ENCODE results near the gene ARMC6. TPM values are rescaled to one million over a fixed set of nuclear protein-coding genes. Genes with fewer than 3 reads are reported as not detected.

The ARMC6 gene
- polyA plus RNA-seq (2012; ENCODE audit: insufficient read depth, insufficient read length), result 70.6 TPM

- H3K4me3 ChIP-seq (ENCODE audit: low read length), result peak within 1 kb of the TSS; percentile 92
- peak; percentile 88 for DNase-seq (ENCODE audit: low read depth, low spot score)
Measured at GRCh38 chr19:19033426-19034203, at the start of gene ARMC6, which contains the start of gene SUGP2. TSS of gene ARMC6 (plus strand) at chr19:19033603. CDS start at chr19:19034210, 607 bp downstream. TSS of gene SUGP2 (minus strand) at chr19:19033517. CDS start at chr19:19031071, 2,446 bp downstream.

DNA sequence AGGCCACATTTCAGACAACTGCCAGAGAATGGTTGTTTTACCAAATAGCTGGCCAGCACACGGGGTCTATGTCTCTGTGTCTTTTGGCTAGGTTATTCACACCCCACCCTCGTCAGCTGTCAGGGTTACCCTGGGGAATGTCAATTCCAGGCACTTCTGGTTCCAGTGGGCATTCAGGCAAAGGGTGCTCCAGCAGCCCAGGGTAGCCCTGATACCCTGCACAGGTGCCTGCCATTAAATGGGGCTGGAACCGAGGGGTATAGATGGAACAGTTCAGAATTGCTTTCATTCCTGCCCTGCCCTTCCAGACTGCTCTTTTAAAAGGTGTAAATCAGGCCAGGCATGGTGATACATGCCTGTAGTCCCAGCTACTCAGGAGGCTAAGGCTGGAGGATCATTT lies 49.2 kb upstream of the ARMC6 start:
- no peak for DNase-seq (ENCODE audit: low read depth, low spot score)
- no peak overlapping the region for H3K4me3 ChIP-seq (ENCODE audit: low read length)

GRCh38 chr19:18985257-18985656 lies 48.1 kb upstream of the ARMC6 start:
- H3K4me3 ChIP-seq (ENCODE audit: low read length), result no peak overlapping the region
- no peak for DNase-seq (ENCODE audit: low read depth, low spot score)

DNA sequence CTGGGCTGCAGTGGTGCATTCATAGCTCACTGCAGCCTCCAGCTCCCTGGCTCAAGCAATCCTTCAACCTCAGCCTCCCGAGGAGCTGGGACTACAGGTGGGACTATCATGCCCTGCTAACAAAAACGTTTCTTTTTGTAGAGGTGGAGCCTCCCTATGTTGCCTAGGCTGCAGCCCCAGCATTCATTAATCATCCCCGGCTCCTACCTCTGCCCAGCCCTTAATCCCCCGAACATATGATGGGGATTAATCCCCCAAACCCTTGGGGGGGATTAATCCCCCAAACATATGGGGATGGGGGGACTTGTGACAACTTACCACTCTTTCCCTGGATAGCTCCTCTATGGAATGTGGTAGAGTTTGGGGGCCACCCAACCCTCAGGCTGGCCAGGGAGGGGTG lies 45.9 kb upstream of the ARMC6 start:
- DNase-seq (ENCODE audit: low read depth, low spot score), result no peak
- no peak overlapping the region for H3K4me3 ChIP-seq (ENCODE audit: low read length)

DNA sequence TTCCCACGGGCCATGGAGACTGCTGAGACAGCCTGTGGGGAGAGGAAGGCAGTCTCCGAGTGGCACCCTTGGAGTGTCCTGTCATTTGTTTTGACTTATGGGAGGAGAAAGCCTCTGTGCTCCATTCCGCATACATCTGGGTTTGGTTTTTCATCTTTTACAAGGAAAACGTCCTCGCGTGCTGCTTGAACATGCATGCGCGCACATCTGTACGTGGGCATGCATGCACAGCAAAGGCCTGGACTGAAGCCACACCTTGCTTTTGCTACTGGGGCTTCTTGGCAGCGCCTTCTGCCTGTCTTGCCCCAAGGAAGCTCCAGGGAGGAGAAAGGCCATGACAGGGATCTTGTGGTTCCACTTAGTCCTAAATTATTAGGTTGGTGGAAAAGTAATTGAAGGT lies 44.1 kb upstream of the ARMC6 start:
- no peak overlapping the region for H3K4me3 ChIP-seq (ENCODE audit: low read length)

GRCh38 chr19:18990128-18990708 lies 43.2 kb upstream of the ARMC6 start:
- no peak for DNase-seq (ENCODE audit: low read depth, low spot score)
- H3K4me3 ChIP-seq (ENCODE audit: low read length), result no peak overlapping the region

More for the DNA sequence above, 44.1 kb upstream of the ARMC6 start:
- DNase-seq (ENCODE audit: low read depth, low spot score), result no peak

DNA sequence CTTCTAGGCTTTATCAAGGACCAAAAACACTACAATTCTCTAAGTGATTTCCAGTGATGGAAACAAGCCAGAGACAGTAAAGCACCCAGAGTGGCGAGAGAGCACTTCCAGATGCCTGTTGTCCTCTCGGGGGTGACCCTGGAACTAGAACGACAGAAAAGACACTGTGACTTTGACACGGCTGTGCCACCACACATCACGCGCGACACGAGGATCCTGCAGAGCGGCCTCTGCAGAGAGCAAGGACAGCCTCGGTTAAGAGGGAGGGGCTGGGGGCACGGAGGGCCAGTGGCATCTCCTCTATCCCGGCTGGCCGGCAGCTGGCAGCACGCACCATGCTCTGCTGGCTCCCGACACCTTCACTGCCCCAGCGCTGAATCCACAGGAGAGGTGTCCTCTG lies 42.4 kb upstream of the ARMC6 start:
- DNase-seq (ENCODE audit: low read depth, low spot score), result no peak
- H3K4me3 ChIP-seq (ENCODE audit: low read length), result no peak overlapping the region

GRCh38 chr19:18991468-18991867 lies 41.9 kb upstream of the ARMC6 start:
- no peak for DNase-seq (ENCODE audit: low read depth, low spot score)
- no peak overlapping the region for H3K4me3 ChIP-seq (ENCODE audit: low read length)

GRCh38 chr19:18992696-18993095 lies 40.7 kb upstream of the ARMC6 start:
- no peak for DNase-seq (ENCODE audit: low read depth, low spot score)

DNA sequence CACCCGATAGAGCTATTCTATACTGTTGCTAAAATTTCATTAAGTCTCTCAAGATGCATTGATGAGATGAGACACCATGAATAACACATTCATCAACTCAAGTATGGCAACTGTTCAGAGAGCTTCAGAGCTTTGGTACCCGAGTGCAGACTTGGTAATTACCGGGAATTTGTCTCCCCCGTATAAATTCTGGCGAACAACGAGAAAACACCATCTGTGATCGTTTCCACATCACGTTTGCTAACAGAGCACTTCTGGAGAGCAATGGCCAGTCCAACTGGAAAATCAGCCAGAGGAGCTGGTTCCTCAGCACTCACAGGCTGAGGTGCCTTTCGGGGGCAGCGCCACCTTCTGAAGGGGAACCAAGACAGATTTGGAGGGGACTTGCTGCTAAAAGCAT lies 40.3 kb upstream of the ARMC6 start:
- no peak for DNase-seq (ENCODE audit: low read depth, low spot score)
- H3K4me3 ChIP-seq (ENCODE audit: low read length), result no peak overlapping the region

More at GRCh38 chr19:18992696-18993095, 40.7 kb upstream of the ARMC6 start:
- no peak overlapping the region for H3K4me3 ChIP-seq (ENCODE audit: low read length)

DNA sequence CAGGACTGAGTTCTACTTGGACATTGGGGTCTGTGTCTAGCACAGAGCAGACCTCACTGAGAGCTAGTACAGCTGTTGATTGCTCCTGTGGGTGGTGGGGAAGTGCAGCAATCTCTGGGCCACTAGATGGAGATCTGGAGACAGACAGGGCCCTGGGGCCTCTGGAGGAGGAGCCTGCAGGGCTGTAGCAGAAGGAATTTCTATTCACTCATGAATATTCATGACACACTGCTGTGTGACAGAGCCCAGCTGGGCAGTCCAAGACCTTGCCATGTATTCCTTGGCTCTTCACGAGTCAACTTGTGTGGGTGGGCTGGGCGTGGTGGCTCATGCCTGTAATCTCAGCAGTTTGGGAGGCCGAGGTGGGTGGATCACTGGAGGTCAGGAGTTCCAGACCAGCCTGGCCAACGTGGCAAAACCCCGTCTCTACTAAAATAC lies 37.6 kb upstream of the ARMC6 start:
- peak; percentile 47 for DNase-seq (ENCODE audit: low read depth, low spot score)
- no peak overlapping the region for H3K4me3 ChIP-seq (ENCODE audit: low read length)

DNA sequence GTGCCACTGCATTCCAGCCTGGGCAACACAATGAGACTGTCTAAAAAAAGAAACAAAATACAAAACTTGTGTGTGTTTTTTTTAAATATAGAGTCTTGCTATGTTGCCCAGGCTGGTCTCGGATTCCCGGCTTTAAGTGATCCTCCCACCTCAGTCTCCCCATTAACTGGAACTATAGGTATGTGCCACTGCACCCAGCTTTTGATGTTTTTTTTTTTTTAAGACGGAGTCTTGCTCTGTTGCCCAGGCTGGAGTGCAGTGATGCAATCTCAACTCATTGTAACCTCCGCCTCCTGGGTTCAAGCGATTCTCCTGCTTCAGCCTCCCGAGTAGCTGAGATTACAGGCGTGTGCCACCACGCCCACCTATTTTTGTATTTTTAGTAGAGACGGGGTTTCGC lies 37.1 kb upstream of the ARMC6 start:
- H3K4me3 ChIP-seq (ENCODE audit: low read length), result no peak overlapping the region
- DNase-seq (ENCODE audit: low read depth, low spot score), result no peak

- no peak for DNase-seq (ENCODE audit: low read depth, low spot score)
- H3K4me3 ChIP-seq (ENCODE audit: low read length), result no peak overlapping the region
Measured at GRCh38 chr19:18996796-18997394, 36.5 kb upstream of the ARMC6 start.

GRCh38 chr19:18998276-18998675 lies 35.1 kb upstream of the ARMC6 start:
- no peak for DNase-seq (ENCODE audit: low read depth, low spot score)
- H3K4me3 ChIP-seq (ENCODE audit: low read length), result no peak overlapping the region

GRCh38 chr19:18999016-18999758 lies 34.2 kb upstream of the ARMC6 start:
- peak; percentile 58 for DNase-seq (ENCODE audit: low read depth, low spot score)
- H3K4me3 ChIP-seq (ENCODE audit: low read length), result no peak overlapping the region

- no peak overlapping the region for H3K4me3 ChIP-seq (ENCODE audit: low read length)
- no peak for DNase-seq (ENCODE audit: low read depth, low spot score)
Measured at GRCh38 chr19:18999896-19000620, 33.3 kb upstream of the ARMC6 start.

GRCh38 chr19:19004144-19004543 lies 29.3 kb upstream of the ARMC6 start:
- DNase-seq (ENCODE audit: low read depth, low spot score), result no peak
- no peak overlapping the region for H3K4me3 ChIP-seq (ENCODE audit: low read length)

- H3K4me3 ChIP-seq (ENCODE audit: low read length), result no peak overlapping the region
- no peak for DNase-seq (ENCODE audit: low read depth, low spot score)
Measured at GRCh38 chr19:19006213-19006612, 27.2 kb upstream of the ARMC6 start.

DNA sequence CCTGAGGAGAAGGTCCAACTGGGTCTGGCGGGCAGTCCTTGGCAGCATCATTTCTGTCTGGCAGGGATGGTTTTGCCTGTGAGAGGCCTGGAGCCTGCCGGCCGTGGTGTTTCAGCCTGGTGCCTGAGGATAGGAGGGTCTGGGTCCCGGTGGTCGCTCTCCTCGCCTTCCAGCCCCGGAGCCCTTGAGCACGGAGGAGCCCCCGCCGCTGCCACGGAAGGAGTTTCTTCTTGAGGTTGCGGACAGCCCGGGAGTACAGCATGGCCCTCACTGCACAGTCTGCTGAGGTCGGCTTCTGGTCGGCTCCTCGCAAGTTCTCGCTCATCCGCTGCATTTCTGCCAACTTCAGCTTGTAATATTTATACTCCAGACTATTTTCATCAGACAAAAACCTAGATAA lies 23.5 kb upstream of the ARMC6 start:
- no peak overlapping the region for H3K4me3 ChIP-seq (ENCODE audit: low read length)
- no peak for DNase-seq (ENCODE audit: low read depth, low spot score)

All from Jurkat, Clone E6-1 (cell line).